Measurements from ENCODE around the gene LIPA.

DNA sequence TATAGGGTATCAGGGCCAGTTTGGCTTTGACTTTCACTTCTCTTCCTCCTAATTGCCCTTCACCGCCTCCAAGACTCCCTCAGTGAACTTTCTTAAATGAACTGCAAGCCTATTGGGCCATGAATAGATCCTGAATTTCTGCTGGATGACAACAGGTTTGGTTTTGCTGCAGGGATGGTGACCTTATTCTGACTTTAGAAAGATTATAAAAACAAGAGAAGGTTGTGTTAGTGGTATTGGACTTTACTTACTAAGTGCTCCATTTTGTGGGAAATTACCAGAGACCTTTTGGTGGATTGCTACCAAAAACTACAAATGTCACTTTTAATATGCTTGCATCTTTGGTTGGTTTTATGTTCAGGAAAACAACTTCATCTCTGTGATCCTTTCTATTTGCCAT is 11.5 kb upstream of the LIPA start:
- TF ChIP-seq CTCF (IDR thresholded peaks at IDR 0.05) = no peak
- TF ChIP-seq EZH2 (IDR thresholded peaks at IDR 0.05) = no peak
- no peak for TF ChIP-seq EZH2phosphoT487 (IDR thresholded peaks at IDR 0.05)
